ENCODE data around the gene SLC39A3. TPM values are rescaled to one million over a fixed set of nuclear protein-coding genes. Genes with fewer than 3 reads are reported as not detected.

Gene SLC39A3
- total RNA-seq, 1 donor from 2014 or later = 20.2 TPM

GRCh38 chr19:2691951-2692350 lies 47.9 kb downstream of the SLC39A3 start:
- intact Hi-C loops (cut with DNase I) = no loop called here

GRCh38 chr19:2690856-2691255 lies 49.0 kb downstream of the SLC39A3 start:
- intact Hi-C loops (cut with DNase I) = no loop called here
- DNase-seq = no peak
- ATAC-seq (ENCODE audit: poor library complexity) = no peak

More at GRCh38 chr19:2691951-2692350, 47.9 kb downstream of the SLC39A3 start:
- DNase-seq (no peak), ATAC-seq (ENCODE audit: poor library complexity) (no peak)

GRCh38 chr19:2686360-2686759 lies 53.5 kb downstream of the SLC39A3 start:
- peak; percentile 36 for ATAC-seq (ENCODE audit: poor library complexity)
- intact Hi-C loops (cut with DNase I) = no loop called here

GRCh38 chr19:2685204-2685704 lies 54.6 kb downstream of the SLC39A3 start:
- DNase-seq (no peak), ATAC-seq (ENCODE audit: poor library complexity) (peak; percentile 8)
- intact Hi-C loops (cut with DNase I) = no loop called here

More at GRCh38 chr19:2686360-2686759, 53.5 kb downstream of the SLC39A3 start:
- DNase-seq = no peak

GRCh38 chr19:2683430-2684003 lies 56.3 kb downstream of the SLC39A3 start:
- intact Hi-C loops (cut with DNase I) = no loop called here
- no peak for DNase-seq
- no peak for ATAC-seq (ENCODE audit: poor library complexity)

Other genes with a start within 250 kb of the SLC39A3 start
- gene GNG7, start 37.3 kb downstream of the SLC39A3 start, total RNA-seq = 35.2 TPM
- gene DIRAS1, start 18.6 kb downstream of the SLC39A3 start, total RNA-seq = 216 TPM
- 56.6 TPM for gene SGTA, start 43.3 kb upstream of the SLC39A3 start, total RNA-seq
- gene THOP1, start 45.5 kb upstream of the SLC39A3 start, total RNA-seq = 52.6 TPM
- gene ZNF554, start 79.9 kb upstream of the SLC39A3 start, total RNA-seq = 4.3 TPM
- gene ZNF555, start 101.5 kb upstream of the SLC39A3 start, total RNA-seq = 7.7 TPM
- not detected for gene ZNF556, start 127.3 kb upstream of the SLC39A3 start, total RNA-seq
- gene ZNF57, start 160.9 kb upstream of the SLC39A3 start, total RNA-seq = 3.5 TPM
- 2.1 TPM for gene ZNF77, start 205.0 kb upstream of the SLC39A3 start, total RNA-seq
- gene TLE6, start 237.5 kb upstream of the SLC39A3 start, total RNA-seq = 0.70 TPM